Breast epithelium (tissue), 3 donors: ENCODE measurements around the gene PEX10.
A peak's percentile ranks its signal among the peaks of the same experiment; 100 is the strongest.

Experiments
- POLR2A ChIP-seq: fragments of 450-650 bp; IDR thresholded peaks from one replicate; pipeline ENCODE4 v1.6.1; 2016; ENCODE audit warnings: antibody characterized with exemption, mild to moderate bottlenecking, moderate library complexity
- POLR2AphosphoS5 ChIP-seq, 3 donors: sonication (generic); formaldehyde crosslinking; IDR thresholded peaks; one replicate each; pipeline ENCODE4 v1.6.1; 2017; ENCODE audit warnings: antibody characterized with exemption in 3 of 3
- TF ChIP-seq, protein P1 (sequence below), 3 donors: fragments of 450-650 bp; IDR thresholded peaks; one replicate each; pipeline ENCODE4 v1.5.1; 2016 to 2017; ENCODE audit warnings: antibody characterized with exemption in 3 of 3, mild to moderate bottlenecking in 3 of 3, moderate library complexity in 3 of 3

DNA sequence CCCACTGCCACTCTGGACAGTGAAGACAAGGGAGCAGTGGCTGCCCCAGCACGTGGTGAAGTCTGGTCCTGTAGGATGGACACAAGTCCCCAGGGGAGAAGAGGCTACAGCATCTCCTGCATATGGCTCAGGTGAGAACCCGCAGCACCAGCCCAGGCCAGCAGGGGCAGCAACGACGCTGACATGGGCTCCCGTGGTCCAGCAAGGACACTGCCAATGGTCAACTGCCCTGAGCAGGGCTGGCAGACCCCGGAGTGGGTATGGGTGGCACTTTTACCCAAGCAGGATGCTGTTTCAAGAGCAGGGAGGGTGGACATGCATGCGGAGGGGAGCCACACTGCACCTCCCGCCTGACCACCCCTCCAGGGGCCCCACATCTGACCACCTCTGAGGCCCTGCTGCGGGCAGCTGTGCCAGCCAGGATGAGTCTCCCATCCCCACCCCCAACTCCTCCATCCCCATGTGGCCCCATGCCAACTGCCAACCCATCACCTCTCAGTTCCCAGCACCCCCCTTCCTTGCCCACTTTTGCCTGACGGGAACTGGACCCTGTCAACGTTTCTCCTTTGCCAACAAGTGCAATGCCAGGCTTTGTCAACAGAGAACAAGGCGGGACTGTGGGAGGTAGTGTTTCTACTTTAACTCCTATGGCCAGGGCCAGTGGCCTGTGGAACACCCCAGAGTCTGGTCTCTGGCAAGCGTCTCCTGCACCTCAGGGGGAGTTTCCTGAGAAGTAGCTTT is 29.6 kb downstream of the PEX10 start:
- TF ChIP-seq, protein P1, sequence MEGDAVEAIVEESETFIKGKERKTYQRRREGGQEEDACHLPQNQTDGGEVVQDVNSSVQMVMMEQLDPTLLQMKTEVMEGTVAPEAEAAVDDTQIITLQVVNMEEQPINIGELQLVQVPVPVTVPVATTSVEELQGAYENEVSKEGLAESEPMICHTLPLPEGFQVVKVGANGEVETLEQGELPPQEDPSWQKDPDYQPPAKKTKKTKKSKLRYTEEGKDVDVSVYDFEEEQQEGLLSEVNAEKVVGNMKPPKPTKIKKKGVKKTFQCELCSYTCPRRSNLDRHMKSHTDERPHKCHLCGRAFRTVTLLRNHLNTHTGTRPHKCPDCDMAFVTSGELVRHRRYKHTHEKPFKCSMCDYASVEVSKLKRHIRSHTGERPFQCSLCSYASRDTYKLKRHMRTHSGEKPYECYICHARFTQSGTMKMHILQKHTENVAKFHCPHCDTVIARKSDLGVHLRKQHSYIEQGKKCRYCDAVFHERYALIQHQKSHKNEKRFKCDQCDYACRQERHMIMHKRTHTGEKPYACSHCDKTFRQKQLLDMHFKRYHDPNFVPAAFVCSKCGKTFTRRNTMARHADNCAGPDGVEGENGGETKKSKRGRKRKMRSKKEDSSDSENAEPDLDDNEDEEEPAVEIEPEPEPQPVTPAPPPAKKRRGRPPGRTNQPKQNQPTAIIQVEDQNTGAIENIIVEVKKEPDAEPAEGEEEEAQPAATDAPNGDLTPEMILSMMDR (IDR thresholded peaks at IDR 0.05): peak; percentile 18 to 48 (median 24)
- TF ChIP-seq POLR2A: no peak
- TF ChIP-seq POLR2AphosphoS5 (IDR thresholded peaks at IDR 0.05): no peak
